ENCODE data around the gene ADGRB2. TPM values are rescaled to one million over a fixed set of nuclear protein-coding genes. Genes with fewer than 3 reads are reported as not detected.

ADGRB2 gene
- total and polyA plus RNA-seq, 2 of the 4 experiments (the other 2 are of a cell fraction), result 2.2 to 11.9 TPM

GRCh38 chr1:31811605-31812004 is 47.5 kb upstream of the ADGRB2 start:
- H3K27me3 ChIP-seq (ENCODE audit: control insufficient read depth, insufficient read depth, low read length), result no peaks in the 10 kb centered on the region

More at GRCh38 chr1:31811605-31812004, 47.5 kb upstream of the ADGRB2 start:
- H2BK5ac ChIP-seq (ENCODE audit: low read depth, low read length, poor library complexity, severe bottlenecking), result no peak overlapping the region
- peaks cover 0 to 6% of the 10 kb centered on the region in 2 experiments; a peak in 2 of 4 replicates for H3K79me1 ChIP-seq (ENCODE audit: low read depth in 1 of 2, low read length in 2 of 2)
- H3K4me1 ChIP-seq (ENCODE audit: control insufficient read depth, insufficient read depth, low read length), result peaks cover 3% of the 10 kb centered on the region
- H4K5ac ChIP-seq (ENCODE audit: low read depth, low read length), result no peak overlapping the region
- H2AK9ac ChIP-seq (replicated peaks; ENCODE audit: low read depth, low read length, poor library complexity), result peak overlapping the region; percentile 16
- no peak overlapping the region for H3K4me2 ChIP-seq (ENCODE audit: low read depth, low read length)
- H3K14ac ChIP-seq (replicated peaks; ENCODE audit: low read depth, low read length), result no peak overlapping the region
- no peak overlapping the region for H3K27ac ChIP-seq (ENCODE audit: insufficient read depth, low read length)
- no peaks in the 10 kb centered on the region for H4K20me1 ChIP-seq (ENCODE audit: insufficient read depth, low read length)
- H3K36me3 ChIP-seq (ENCODE audit: control insufficient read depth, insufficient read depth, low read length), result no peaks in the 10 kb centered on the region
- peak; percentile 78 for DNase-seq
- no peak overlapping the region for H3K9ac ChIP-seq (ENCODE audit: low read depth, low read length)
- no peak overlapping the region for H2AK5ac ChIP-seq (ENCODE audit: low read depth, low read length)
- POLR2A ChIA-PET (ENCODE audit: unreplicated experiment), result no interaction called here
- in situ Hi-C loops (cut with MboI; ENCODE audit: low sequenced_read_pairs) (loop anchor here (5.0 kb wide), 1 partner anchor 151 kb away; no protein-coding TSS in a partner anchor), dilution Hi-C loops (cut with HindIII; ENCODE audit: low sequenced_read_pairs, unreplicated experiment) (no loop called here), intact Hi-C loops (cut with micrococcal nuclease) (no loop called here)
- CTCF ChIA-PET, result interaction anchor here (0.7 to 1.8 kb wide), 3 partner anchors 10 to 152 kb away, joined by 3 to 4 read pairs (median 3); partner anchors contain the start of gene PTP4A2
- peaks cover 9% of the 10 kb centered on the region; the same call in 1 of the 2 replicates for H3K9me1 ChIP-seq (ENCODE audit: insufficient read depth, low read length)
- no peak overlapping the region for H4K91ac ChIP-seq (ENCODE audit: insufficient read depth, low read depth, low read length)
- H3K18ac ChIP-seq (ENCODE audit: low read depth, low read length), result no peak overlapping the region
- no peak overlapping the region for H3K4ac ChIP-seq (ENCODE audit: low read depth, low read length)
- TF ChIP-seq RFX5 (IDR thresholded peaks at IDR 0.05; ENCODE audit: low read depth, low read length), result no peak
- no peak for TF ChIP-seq MXI1 (IDR thresholded peaks at IDR 0.05; ENCODE audit: borderline replicate concordance, low read depth, low read length)
- H2BK15ac ChIP-seq (ENCODE audit: low read depth, low read length), result no peak overlapping the region
- peak overlapping the region; percentile 36 for H2AFZ ChIP-seq (replicated peaks; ENCODE audit: low read length, poor library complexity)
- H3K9me3 ChIP-seq (ENCODE audit: control insufficient read depth, insufficient read depth, low read length), result no peaks in the 10 kb centered on the region
- no peak overlapping the region for H3K4me3 ChIP-seq (ENCODE audit: insufficient read depth, low read depth, low read length)
- H3K23ac ChIP-seq (ENCODE audit: low read depth, low read length), result no peak overlapping the region
- peak; percentile 69 for ATAC-seq (ENCODE audit: low read depth)
- 0% methylated on average over 1 of the region's 7 CpGs; no CpG with 5 or more reads in 1 of the 2 experiments for WGBS, 2 experiments (ENCODE audit: extremely low coverage in 2 of 2, insufficient read length in 1 of 2)
- no peak overlapping the region for H3K56ac ChIP-seq (ENCODE audit: extremely low read depth, insufficient read depth, low read length)
- no peak overlapping the region for H4K8ac ChIP-seq (ENCODE audit: low read depth in 2 of 2, low read length in 2 of 2)
- no peak overlapping the region for H2BK120ac ChIP-seq (ENCODE audit: low read depth, low read length)
- no peak overlapping the region for H2BK20ac ChIP-seq (ENCODE audit: low read depth, low read length)
- BruUV-seq (replicated peaks), result no TSS peak

Measured in IMR-90 (cell line).